ENCODE data around the gene HNRNPA3.
A peak's percentile ranks its signal among the peaks of the same experiment; 100 is the strongest.
"Not testable (repeated sequence)": the region's sequence is repeated elsewhere in the genome, so short reads cannot be mapped to it uniquely, and the experiment has no call there.

Gene HNRNPA3

GRCh38 chr2:177262958-177263450 is 50.4 kb downstream of the HNRNPA3 start:
- ATAC-seq (ENCODE audit: low read depth), result no peak
- Mint-ChIP-seq H3K4me1 (peaks cover 37% of the 10 kb centered on the region), H3K9me3 (peaks cover 2% of the 10 kb centered on the region)

GRCh38 chr2:177263451-177264208 is 51.0 kb downstream of the HNRNPA3 start:
- H3K4me1 Mint-ChIP-seq, result peaks cover 31% of the 10 kb centered on the region
- ATAC-seq (ENCODE audit: low read depth), result peak; percentile 57
- no peaks in the 10 kb centered on the region for H3K27me3 Mint-ChIP-seq
- peak; percentile 96 to 98 for DNase-seq (ENCODE audit: low spot score in 2 of 2)
- H3K9me3 Mint-ChIP-seq, result no peaks in the 10 kb centered on the region
- peak overlapping the region; percentile 95 for H3K4me3 Mint-ChIP-seq
- no peaks in the 10 kb centered on the region for H3K36me3 Mint-ChIP-seq
- peak overlapping the region; percentile 99 for H3K27ac Mint-ChIP-seq

More at GRCh38 chr2:177262958-177263450, 50.4 kb downstream of the HNRNPA3 start:
- H3K27me3 Mint-ChIP-seq, result no peaks in the 10 kb centered on the region
- DNase-seq (ENCODE audit: low spot score in 2 of 2), result no peak
- H3K4me3 Mint-ChIP-seq, result peak overlapping the region; percentile 91
- H3K27ac Mint-ChIP-seq, result peak overlapping the region; percentile 99
- H3K36me3 Mint-ChIP-seq, result peaks cover 4% of the 10 kb centered on the region

GRCh38 chr2:177264209-177264692 is 51.7 kb downstream of the HNRNPA3 start:
- Mint-ChIP-seq H3K36me3 (no peaks in the 10 kb centered on the region), H3K27ac (peak overlapping the region; percentile 99), H3K4me1 (peaks cover 29% of the 10 kb centered on the region), H3K4me3 (peak overlapping the region; percentile 95), H3K27me3 (no peaks in the 10 kb centered on the region), H3K9me3 (no peaks in the 10 kb centered on the region)
- DNase-seq (ENCODE audit: low spot score in 2 of 2), result no peak
- ATAC-seq (ENCODE audit: low read depth), result no peak

GRCh38 chr2:177264693-177265587 is 52.3 kb downstream of the HNRNPA3 start, which contains the start of gene NFE2L2:
Gene NFE2L2, minus strand, starts transcription at chr2:177264727. Its CDS starts 151 bp downstream, at chr2:177264576.
- Mint-ChIP-seq H3K27me3 (no peaks in the 10 kb centered on the region), H3K9me3 (no peaks in the 10 kb centered on the region), H3K27ac (peak within 1 kb of the TSS; percentile 99), H3K36me3 (no peaks in the 10 kb centered on the region), H3K4me1 (peaks cover 29% of the 10 kb centered on the region), H3K4me3 (peak within 1 kb of the TSS; percentile 95)
- ATAC-seq (ENCODE audit: low read depth) (peak; percentile 65), DNase-seq (ENCODE audit: low spot score in 2 of 2) (peak; percentile 97)

GRCh38 chr2:177265824-177266817 is 53.5 kb downstream of the HNRNPA3 start:
- Mint-ChIP-seq H3K27me3 (no peaks in the 10 kb centered on the region), H3K27ac (peak overlapping the region; percentile 99), H3K36me3 (no peaks in the 10 kb centered on the region), H3K9me3 (no peaks in the 10 kb centered on the region), H3K4me3 (peak overlapping the region; percentile 95), H3K4me1 (peaks cover 23% of the 10 kb centered on the region)
- peak; percentile 16 for ATAC-seq (ENCODE audit: low read depth)
- DNase-seq (ENCODE audit: low spot score in 2 of 2), result peak in 1 of 2 donors; percentile 23

GRCh38 chr2:177266955-177267354 is 54.4 kb downstream of the HNRNPA3 start:
- not testable (repeated sequence) for ATAC-seq (ENCODE audit: low read depth); DNase-seq (ENCODE audit: low spot score in 2 of 2); H3K27me3 Mint-ChIP-seq; H3K27ac Mint-ChIP-seq; H3K36me3 Mint-ChIP-seq; H3K9me3 Mint-ChIP-seq
- peak overlapping the region; percentile 11 for H3K4me3 Mint-ChIP-seq
- peaks cover 17% of the 10 kb centered on the region for H3K4me1 Mint-ChIP-seq

- peaks cover 13% of the 10 kb centered on the region for H3K4me1 Mint-ChIP-seq
- no peaks in the 10 kb centered on the region for H3K9me3 Mint-ChIP-seq
- DNase-seq (ENCODE audit: low spot score in 2 of 2), result no peak
- no peak overlapping the region for H3K27ac Mint-ChIP-seq
- no peaks in the 10 kb centered on the region for H3K27me3 Mint-ChIP-seq
- ATAC-seq (ENCODE audit: low read depth), result no peak
- no peaks in the 10 kb centered on the region for H3K36me3 Mint-ChIP-seq
- no peak overlapping the region for H3K4me3 Mint-ChIP-seq
Observed at GRCh38 chr2:177268187-177268871, 55.7 kb downstream of the HNRNPA3 start.

- no peaks in the 10 kb centered on the region for H3K9me3 Mint-ChIP-seq
- no peak overlapping the region for H3K27ac Mint-ChIP-seq
- H3K4me3 Mint-ChIP-seq, result no peak overlapping the region
- H3K27me3 Mint-ChIP-seq, result no peaks in the 10 kb centered on the region
- no peak for DNase-seq (ENCODE audit: low spot score in 2 of 2)
- H3K4me1 Mint-ChIP-seq, result peaks cover 13% of the 10 kb centered on the region
- H3K36me3 Mint-ChIP-seq, result no peaks in the 10 kb centered on the region
- no peak for ATAC-seq (ENCODE audit: low read depth)
Observed at GRCh38 chr2:177268901-177269300, 56.3 kb downstream of the HNRNPA3 start.

- ATAC-seq (ENCODE audit: low read depth) (no peak), DNase-seq (ENCODE audit: low spot score in 2 of 2) (no peak)
- no peaks in the 10 kb centered on the region for H3K9me3 Mint-ChIP-seq
- H3K4me1 Mint-ChIP-seq, result peaks cover 13% of the 10 kb centered on the region
- H3K36me3 Mint-ChIP-seq, result no peaks in the 10 kb centered on the region
- H3K27me3 Mint-ChIP-seq, result no peaks in the 10 kb centered on the region
- H3K4me3 Mint-ChIP-seq, result no peak overlapping the region
- H3K27ac Mint-ChIP-seq, result no peak overlapping the region
Observed at GRCh38 chr2:177270531-177270930, 57.9 kb downstream of the HNRNPA3 start.

- Mint-ChIP-seq H3K9me3 (no peaks in the 10 kb centered on the region), H3K36me3 (no peaks in the 10 kb centered on the region), H3K27ac (no peak overlapping the region), H3K4me1 (no peaks in the 10 kb centered on the region), H3K27me3 (no peaks in the 10 kb centered on the region), H3K4me3 (no peak overlapping the region)
- ATAC-seq (ENCODE audit: low read depth) (no peak), DNase-seq (ENCODE audit: low spot score in 2 of 2) (no peak)
Observed at GRCh38 chr2:177271981-177272666, 59.5 kb downstream of the HNRNPA3 start.

- no peaks in the 10 kb centered on the region for H3K9me3 Mint-ChIP-seq
- DNase-seq (ENCODE audit: low spot score in 2 of 2) (no peak), ATAC-seq (ENCODE audit: low read depth) (no peak)
- H3K27ac Mint-ChIP-seq, result no peak overlapping the region
- H3K4me1 Mint-ChIP-seq, result no peaks in the 10 kb centered on the region
- H3K36me3 Mint-ChIP-seq, result no peaks in the 10 kb centered on the region
- no peak overlapping the region for H3K4me3 Mint-ChIP-seq
- H3K27me3 Mint-ChIP-seq, result no peaks in the 10 kb centered on the region
Observed at GRCh38 chr2:177272765-177273164, 60.2 kb downstream of the HNRNPA3 start.

GRCh38 chr2:177273408-177273807 is 60.8 kb downstream of the HNRNPA3 start:
- Mint-ChIP-seq H3K4me1 (no peaks in the 10 kb centered on the region), H3K27me3 (no peaks in the 10 kb centered on the region), H3K4me3 (no peak overlapping the region), H3K9me3 (no peaks in the 10 kb centered on the region), H3K27ac (no peak overlapping the region), H3K36me3 (no peaks in the 10 kb centered on the region)
- ATAC-seq (ENCODE audit: low read depth) (no peak), DNase-seq (ENCODE audit: low spot score in 2 of 2) (no peak)
